Heart left ventricle (tissue), 13 donors: Measurements from ENCODE around the gene CLIP2.
"Not testable (repeated sequence)": the region's sequence is repeated elsewhere in the genome, so short reads cannot be mapped to it uniquely, and the experiment has no call there.

Source experiments
- CTCF ChIP-seq, 12 donors: fragments of 200-600 bp; sonication (generic) in 4 of 12; IDR thresholded peaks; one replicate each; pipeline versions ENCODE4 v1.5.0 to v1.8.0; 2018 to 2022; ENCODE audit warnings: antibody characterized with exemption in 12 of 12, mild to moderate bottlenecking in 5 of 12
- POLR2A ChIP-seq, 2 donors: fragments of 450-650 bp; IDR thresholded peaks; one replicate each; pipeline ENCODE4 v1.6.1; 2017; ENCODE audit warnings: antibody characterized with exemption in 2 of 2, mild to moderate bottlenecking in 2 of 2, moderate library complexity in 2 of 2
- donor health status: ischemic (EF 13 %, LVEDD 7.1; RV severe dilation, severe dysfunction).
- donor health status: DM: no; HTN: yes; CAD: no.
- donor health status: DM: no; HTN: no; CAD: no.
- donor health status: ischemic (EF 25% LVEDD 6.9; RV normal size, moderate dysfunction).
- donor health status: ischemic (EF 25% LVEDD 5.7; RV mildly dilated, moderate dysfunction).
- donor health status: ischemic (EF 35%, LVEDD 5.7; RV mildly dilated, moderate dysfunction).
- donor health status: nonischemic (EF 11% LVEDD 7.7; RV severe dilation, severe dysfunction).
- donor health status: DM: yes; HTN: yes; CAD: no.
- donor health status: PGD.
- donor health status: ischemic (EF 29% LVEDD 5.4; RV normal size, mild dysfunction).
- donor health status: nonischemic (EF 23%, LVEDD 6.1; RV moderate dilation, normal function).

- TF ChIP-seq POLR2A (IDR thresholded peaks at IDR 0.05) = not testable (repeated sequence)
- TF ChIP-seq CTCF (IDR thresholded peaks at IDR 0.05) = peak; percentile 12 to 55 (median 35)
Measured at GRCh38 chr7:74394601-74395000, 105.4 kb downstream of the CLIP2 start.
